Stimulated activated CD8-positive, alpha-beta memory T cell treated with anti-CD3 and anti-CD28 coated beads, Interleukin-15, amount 100 ng/mL, for 1 hour (primary cell): ENCODE results near the gene SMYD5.
A peak's percentile ranks its signal among the peaks of the same experiment; 100 is the strongest.
"Not testable (repeated sequence)": the region's sequence is repeated elsewhere in the genome, so short reads cannot be mapped to it uniquely, and the experiment has no call there.

Experiments used
- DNase-seq: peaks from one replicate; pipeline ENCODE4 v3.0.0-alpha.2; 2020; ENCODE audit warnings: low read depth

Gene SMYD5

GRCh38 chr2:73259704-73260337 is 45.8 kb downstream of the SMYD5 start:
- no peak for DNase-seq

- DNase-seq: no peak
Measured at GRCh38 chr2:73260338-73260984, 46.4 kb downstream of the SMYD5 start.

- DNase-seq: no peak
Measured at GRCh38 chr2:73262108-73262651, 48.1 kb downstream of the SMYD5 start.

GRCh38 chr2:73262691-73263429 is 48.8 kb downstream of the SMYD5 start:
- not testable (repeated sequence) for DNase-seq

- DNase-seq: no peak
Measured at GRCh38 chr2:73263540-73264331, 49.7 kb downstream of the SMYD5 start.

GRCh38 chr2:73264332-73264606 is 50.2 kb downstream of the SMYD5 start:
- no peak for DNase-seq

- no peak for DNase-seq
Measured at GRCh38 chr2:73264783-73265182, 50.7 kb downstream of the SMYD5 start.

GRCh38 chr2:73265298-73266060 is 51.4 kb downstream of the SMYD5 start:
- DNase-seq: no peak

GRCh38 chr2:73266061-73266901 is 52.2 kb downstream of the SMYD5 start:
- DNase-seq: no peak

GRCh38 chr2:73267008-73267407 is 53.0 kb downstream of the SMYD5 start:
- no peak for DNase-seq

GRCh38 chr2:73268366-73268829 is 54.4 kb downstream of the SMYD5 start:
- no peak for DNase-seq

- DNase-seq: peak; percentile 47
Measured at GRCh38 chr2:73268830-73269685, 55.0 kb downstream of the SMYD5 start.

- no peak for DNase-seq
Measured at GRCh38 chr2:73269686-73270465, 55.8 kb downstream of the SMYD5 start.

- no peak for DNase-seq
Measured at GRCh38 chr2:73272270-73272669, 58.2 kb downstream of the SMYD5 start.
